Gastroesophageal sphincter (tissue), 3 donors: ENCODE results near the gene EPHA6.

Experiments
- EP300 ChIP-seq: sonication (generic); formaldehyde crosslinking; IDR thresholded peaks from one replicate; pipeline ENCODE4 v1.6.1; 2017; ENCODE audit warnings: antibody characterized with exemption, mild to moderate bottlenecking
- POLR2A ChIP-seq, 2 donors: fragments of 450-650 bp; IDR thresholded peaks; one replicate each; pipeline ENCODE4 v1.6.1; 2017; ENCODE audit warnings: antibody characterized with exemption in 2 of 2, mild to moderate bottlenecking in 2 of 2, moderate library complexity in 1 of 2
- POLR2AphosphoS5 ChIP-seq: sonication (generic); formaldehyde crosslinking; IDR thresholded peaks from one replicate; pipeline ENCODE4 v1.6.1; 2017; ENCODE audit warnings: antibody characterized with exemption
- TF ChIP-seq, protein P1 (sequence below), 4 experiments: fragments of 200-600 bp in 2 of 4; fragments of 450-650 bp in 2 of 4; sonication (generic) in 1 of 4; IDR thresholded peaks; one replicate each; pipeline ENCODE4 v1.5.1; 2017 to 2019; ENCODE audit warnings: antibody characterized with exemption in 4 of 4, mild to moderate bottlenecking in 2 of 4, moderate library complexity in 2 of 4

DNA sequence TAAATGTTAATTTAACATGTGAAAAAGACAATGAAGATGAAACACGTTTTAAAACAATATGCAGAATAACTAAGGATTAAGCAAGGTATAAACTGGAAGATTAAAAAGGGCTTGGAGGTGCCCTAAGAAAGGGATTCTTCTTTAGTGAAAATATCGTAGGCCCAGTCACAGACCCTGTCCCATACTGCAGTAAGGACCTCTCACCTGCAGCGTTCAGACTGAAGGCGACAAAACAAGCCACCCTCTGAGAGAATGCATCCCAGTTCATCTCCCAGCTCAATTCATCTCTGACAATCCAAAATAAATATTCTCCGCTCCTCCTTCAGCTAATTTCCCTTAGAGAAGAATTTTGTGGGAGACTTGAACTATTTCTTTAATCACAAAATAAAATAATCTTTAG is 847.9 kb downstream of the EPHA6 start:
- TF ChIP-seq POLR2A (IDR thresholded peaks at IDR 0.05): no peak
- TF ChIP-seq, protein P1, sequence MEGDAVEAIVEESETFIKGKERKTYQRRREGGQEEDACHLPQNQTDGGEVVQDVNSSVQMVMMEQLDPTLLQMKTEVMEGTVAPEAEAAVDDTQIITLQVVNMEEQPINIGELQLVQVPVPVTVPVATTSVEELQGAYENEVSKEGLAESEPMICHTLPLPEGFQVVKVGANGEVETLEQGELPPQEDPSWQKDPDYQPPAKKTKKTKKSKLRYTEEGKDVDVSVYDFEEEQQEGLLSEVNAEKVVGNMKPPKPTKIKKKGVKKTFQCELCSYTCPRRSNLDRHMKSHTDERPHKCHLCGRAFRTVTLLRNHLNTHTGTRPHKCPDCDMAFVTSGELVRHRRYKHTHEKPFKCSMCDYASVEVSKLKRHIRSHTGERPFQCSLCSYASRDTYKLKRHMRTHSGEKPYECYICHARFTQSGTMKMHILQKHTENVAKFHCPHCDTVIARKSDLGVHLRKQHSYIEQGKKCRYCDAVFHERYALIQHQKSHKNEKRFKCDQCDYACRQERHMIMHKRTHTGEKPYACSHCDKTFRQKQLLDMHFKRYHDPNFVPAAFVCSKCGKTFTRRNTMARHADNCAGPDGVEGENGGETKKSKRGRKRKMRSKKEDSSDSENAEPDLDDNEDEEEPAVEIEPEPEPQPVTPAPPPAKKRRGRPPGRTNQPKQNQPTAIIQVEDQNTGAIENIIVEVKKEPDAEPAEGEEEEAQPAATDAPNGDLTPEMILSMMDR (IDR thresholded peaks at IDR 0.05): no peak
- TF ChIP-seq EP300: no peak
- no peak for TF ChIP-seq POLR2AphosphoS5
